Measurements from ENCODE around the gene RPL22.

DNA sequence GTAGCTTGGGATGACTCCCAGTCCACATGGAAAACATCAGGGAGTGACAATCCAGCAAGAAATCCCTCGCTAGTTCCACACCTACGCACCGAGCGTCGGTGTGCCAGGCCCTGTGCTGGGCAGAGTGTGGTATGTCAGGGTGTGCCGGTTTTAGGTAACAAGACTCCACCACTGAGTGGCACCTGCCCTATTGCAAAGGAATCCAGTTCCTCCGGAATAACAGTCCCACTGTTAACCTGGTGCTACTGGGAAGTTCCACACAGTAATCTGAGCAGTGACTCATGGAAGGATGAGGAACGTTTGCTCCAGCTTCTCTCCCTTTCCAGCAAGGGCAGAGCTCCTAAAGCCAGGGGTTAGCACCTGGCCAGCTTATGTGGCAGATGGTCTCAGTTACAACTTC lies 20.8 kb upstream of the RPL22 start:
- TF ChIP-seq EZH2phosphoT487 (IDR thresholded peaks at IDR 0.05; ENCODE audit: low read length) (no peak), EZH2 (optimal IDR thresholded peaks at IDR 0.05; ENCODE audit: low read depth, low read length) (no peak)
- TF ChIP-seq, protein P1, sequence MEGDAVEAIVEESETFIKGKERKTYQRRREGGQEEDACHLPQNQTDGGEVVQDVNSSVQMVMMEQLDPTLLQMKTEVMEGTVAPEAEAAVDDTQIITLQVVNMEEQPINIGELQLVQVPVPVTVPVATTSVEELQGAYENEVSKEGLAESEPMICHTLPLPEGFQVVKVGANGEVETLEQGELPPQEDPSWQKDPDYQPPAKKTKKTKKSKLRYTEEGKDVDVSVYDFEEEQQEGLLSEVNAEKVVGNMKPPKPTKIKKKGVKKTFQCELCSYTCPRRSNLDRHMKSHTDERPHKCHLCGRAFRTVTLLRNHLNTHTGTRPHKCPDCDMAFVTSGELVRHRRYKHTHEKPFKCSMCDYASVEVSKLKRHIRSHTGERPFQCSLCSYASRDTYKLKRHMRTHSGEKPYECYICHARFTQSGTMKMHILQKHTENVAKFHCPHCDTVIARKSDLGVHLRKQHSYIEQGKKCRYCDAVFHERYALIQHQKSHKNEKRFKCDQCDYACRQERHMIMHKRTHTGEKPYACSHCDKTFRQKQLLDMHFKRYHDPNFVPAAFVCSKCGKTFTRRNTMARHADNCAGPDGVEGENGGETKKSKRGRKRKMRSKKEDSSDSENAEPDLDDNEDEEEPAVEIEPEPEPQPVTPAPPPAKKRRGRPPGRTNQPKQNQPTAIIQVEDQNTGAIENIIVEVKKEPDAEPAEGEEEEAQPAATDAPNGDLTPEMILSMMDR (IDR thresholded peaks at IDR 0.05; ENCODE audit: low read length), result no peak

Data from MM.1S (cell line).